Endothelial cell of umbilical vein (primary cell): Measurements from ENCODE around the gene ARFGEF3. TPM values are rescaled to one million over a fixed set of nuclear protein-coding genes. Genes with fewer than 3 reads are reported as not detected.

Experiments
- BruUV-seq: library from RNA; stranded (reverse); fragments of 400-500 nt; replicated peaks from 2 replicates; lab custom pipeline; 2021; lab: Mats Ljungman, UMichigan
- CTCF ChIA-PET: fragments of 300-600, 350-600 bp; sonication (Branson Sonifier 250); formaldehyde crosslinking; loops from one replicate; lab custom pipeline; 2021; ENCODE audit warnings: antibody characterized with exemption, inconsistent platforms; lab: Charles Lee
- POLR2A ChIA-PET: fragments of 300-600, 350-600 bp; sonication (Branson Sonifier 250); formaldehyde crosslinking; loops from one replicate; lab custom pipeline; 2021; ENCODE audit warnings: antibody characterized with exemption, inconsistent platforms; lab: Charles Lee
- DNase-seq: peaks from one replicate; pipeline ENCODE4 v3.0.0-alpha.2; 2011; ENCODE audit warnings: low read depth, low spot score
- FAIRE-seq: peaks from 2 replicates; lab custom pipeline; 2011; peaks lifted over from hg19 to GRCh38; lab: Jason Lieb, UNC
- H2AFZ ChIP-seq: 2 replicates; pipeline ENCODE4 v1.6.0; 2012; ENCODE audit warnings: low read depth, low read length, control low read depth, inconsistent platforms
- H3K27ac ChIP-seq: 2 replicates; pipeline ENCODE4 v1.5.1; 2011; ENCODE audit warnings: low read depth, mild to moderate bottlenecking, control low read depth, low read length, moderate library complexity; ENCODE audit not compliant: insufficient read depth
- H3K27me3 ChIP-seq, 2 experiments: 2 replicates each; pipeline versions ENCODE4 v1.6.0 to v1.6.1; 2011; ENCODE audit warnings: low read length in 2 of 2, mixed read lengths in 1 of 2; ENCODE audit not compliant: control insufficient read depth in 2 of 2, insufficient read depth in 2 of 2
- H3K36me3 ChIP-seq, 2 experiments: 2 replicates in 1 of 2; 3 replicates in 1 of 2; pipeline ENCODE4 v1.5.1; 2011; ENCODE audit warnings: low read length in 2 of 2, mild to moderate bottlenecking in 1 of 2, moderate library complexity in 1 of 2; ENCODE audit not compliant: control insufficient read depth in 2 of 2, insufficient read depth in 2 of 2; ENCODE audit errors: extremely low read depth in 1 of 2
- H3K4me1 ChIP-seq: 3 replicates; pipeline ENCODE4 v1.5.1; 2011; ENCODE audit warnings: mild to moderate bottlenecking, low read length; ENCODE audit not compliant: control insufficient read depth, insufficient read depth; ENCODE audit errors: extremely low read depth
- H3K4me2 ChIP-seq: 2 replicates; pipeline ENCODE4 v1.6.1; 2011; ENCODE audit warnings: low read length, control low read depth, mixed read lengths; ENCODE audit not compliant: insufficient read depth
- H3K4me3 ChIP-seq, 3 experiments: fragments of 200-600 bp in 1 of 3; sonication (generic), shearing (Covaris generic) in 1 of 3; replicated peaks in 1 of 3; 2 replicates each; pipeline ENCODE4 v1.5.1; 2011 to 2016; ENCODE audit warnings: control low read depth in 3 of 3, low read length in 3 of 3, mild to moderate bottlenecking in 2 of 3, inconsistent platforms in 1 of 3, low read depth in 1 of 3, moderate library complexity in 1 of 3; ENCODE audit not compliant: insufficient read depth in 1 of 3
- H3K79me2 ChIP-seq: 2 replicates; pipeline ENCODE4 v1.6.0; 2012; ENCODE audit warnings: low read length, inconsistent platforms; ENCODE audit not compliant: control insufficient read depth, insufficient read depth
- H3K9ac ChIP-seq: replicated peaks from 2 replicates; pipeline ENCODE3; 2011; ENCODE audit warnings: low read length, control low read depth; ENCODE audit not compliant: insufficient read depth; ENCODE audit errors: extremely low read depth
- H3K9me1 ChIP-seq: replicated peaks from 3 replicates; pipeline ENCODE4 v1.6.0; 2011; ENCODE audit warnings: mild to moderate bottlenecking, low read length; ENCODE audit not compliant: control insufficient read depth, insufficient read depth; ENCODE audit errors: extremely low read depth
- H3K9me3 ChIP-seq: replicated peaks from 2 replicates; pipeline ENCODE4 v1.5.1; 2012; ENCODE audit warnings: low read length, inconsistent platforms; ENCODE audit not compliant: control insufficient read depth, insufficient read depth
- H4K20me1 ChIP-seq: replicated peaks from 2 replicates; pipeline ENCODE3; 2011; ENCODE audit warnings: mild to moderate bottlenecking, low read length; ENCODE audit not compliant: control insufficient read depth, insufficient read depth; ENCODE audit errors: extremely low read depth
- CTCF ChIP-seq, 2 donors: IDR thresholded peaks; 1 replicate in 1 of 2; 2 replicates in 1 of 2; pipeline ENCODE4 v1.5.1; 2011; ENCODE audit warnings: low read length in 2 of 2, mild to moderate bottlenecking in 2 of 2, moderate library complexity in 2 of 2, control low read depth in 1 of 2, inconsistent platforms in 1 of 2, low read depth in 1 of 2; ENCODE audit not compliant: insufficient read depth in 1 of 2; ENCODE audit errors: extremely low read depth in 1 of 2
- EZH2 ChIP-seq: IDR thresholded peaks from 2 replicates; pipeline ENCODE4 v1.6.1; 2012; ENCODE audit warnings: borderline replicate concordance, low read depth, mild to moderate bottlenecking, moderate library complexity, low read length, inconsistent platforms; ENCODE audit not compliant: severe bottlenecking
- FOS ChIP-seq: IDR thresholded peaks from 2 replicates; pipeline ENCODE4 v1.6.1; 2011; ENCODE audit warnings: mild to moderate bottlenecking, low read length, moderate library complexity, borderline replicate concordance; ENCODE audit not compliant: insufficient read depth
- GATA2 ChIP-seq: IDR thresholded peaks from 2 replicates; pipeline ENCODE4 v1.7.0; 2011; ENCODE audit warnings: low read depth, mild to moderate bottlenecking, moderate library complexity, mixed read lengths, low read length; ENCODE audit not compliant: insufficient read length, insufficient read depth
- JUN ChIP-seq: IDR thresholded peaks from 2 replicates; pipeline ENCODE4 v1.6.1; 2011; ENCODE audit warnings: borderline replicate concordance, low read depth; ENCODE audit not compliant: insufficient read length, insufficient read depth
- MAX ChIP-seq: IDR thresholded peaks from 2 replicates; pipeline ENCODE4 v1.6.1; 2011; ENCODE audit not compliant: insufficient read depth, insufficient read length
- MYC ChIP-seq: IDR thresholded peaks from one replicate; pipeline ENCODE4 v1.6.1; 2011; ENCODE audit warnings: mild to moderate bottlenecking, low read depth, low read length
- POLR2A ChIP-seq: IDR thresholded peaks from 2 replicates; pipeline ENCODE4 v1.6.1; 2012; ENCODE audit warnings: low read depth, mild to moderate bottlenecking, control low read depth, low read length
- POLR2AphosphoS5 ChIP-seq: IDR thresholded peaks from 2 replicates; pipeline ENCODE4 v1.6.1; 2012; ENCODE audit warnings: low read depth, mild to moderate bottlenecking, control low read depth, low read length, moderate library complexity; ENCODE audit not compliant: insufficient read depth
- dilution Hi-C: fragments of 300-500 bp; cut with MboI; formaldehyde crosslinking; loops from one replicate; pipeline ENCODE4 v1.15.0; 2019; ENCODE audit warnings: low sequenced_read_pairs; ENCODE audit not compliant: extremely low pct_ligation_motif_present
- intact Hi-C: fragments of 100-400 bp; cut with micrococcal nuclease; formaldehyde crosslinking; loops from one replicate; pipeline ENCODE4 v1.10.0; 2022
- polyA plus RNA-seq, 4 experiments: library from polyadenylated mRNA; depleted of rRNA in 3 of 4; stranded (reverse) in 3 of 4; unstranded in 1 of 4; fragments of >200 nt; gene quantifications; 2 replicates each; pipeline versions ENCODE4 v1.2.1 to v1.2.3, GENCODE V29; 2011 to 2012; ENCODE audit warnings: missing spikeins in 1 of 4
- total RNA-seq: library from RNA; stranded (reverse); gene quantifications from 2 replicates; pipeline ENCODE4 v1.2.3, GENCODE V29; 2021

Gene ARFGEF3
- total and polyA plus RNA-seq, 2 donors (not counting 3 experiments of a cell fraction or from before 2014, with no cell fraction given) = 1.3 to 7.3 TPM

GRCh38 chr6:138145402-138145801 is 16.3 kb upstream of the ARFGEF3 start:
- BruUV-seq = no TSS peak
- H3K4me3 ChIP-seq = no peak overlapping the region
- DNase-seq (no peak), FAIRE-seq (no peak)
- intact Hi-C loops = no loop called here
- H3K9ac ChIP-seq = no peak overlapping the region
- no peaks in the 10 kb centered on the region for H3K79me2 ChIP-seq
- no peaks in the 10 kb centered on the region for H4K20me1 ChIP-seq
- POLR2A ChIA-PET = no interaction called here
- CTCF ChIA-PET = interaction anchor here (1.0 kb wide), 1 partner anchor 12 kb away, joined by 3 read pairs; no protein-coding TSS in a partner anchor
- H3K27me3 ChIP-seq = peaks cover 3 to 6% of the 10 kb centered on the region in 2 experiments
- no peak overlapping the region for H2AFZ ChIP-seq
- no peak overlapping the region for H3K4me2 ChIP-seq
- H3K9me3 ChIP-seq = no peaks in the 10 kb centered on the region
- no peak for TF ChIP-seq FOS
- no peak for TF ChIP-seq POLR2AphosphoS5
- no peak for TF ChIP-seq JUN
- no peak for TF ChIP-seq EZH2
- TF ChIP-seq POLR2A = no peak
- TF ChIP-seq CTCF (IDR thresholded peaks at IDR 0.05; ENCODE audit: extremely low read depth in 1 of 2, insufficient read depth in 1 of 2, low read depth in 1 of 2, low read length in 2 of 2) = no peak
- TF ChIP-seq GATA2 = no peak
- TF ChIP-seq MAX = no peak
- no peak for TF ChIP-seq MYC
- no peaks in the 10 kb centered on the region for H3K4me1 ChIP-seq
- H3K36me3 ChIP-seq = no peaks in the 10 kb centered on the region
- H3K27ac ChIP-seq = no peak overlapping the region
- no peaks in the 10 kb centered on the region for H3K9me1 ChIP-seq
- dilution Hi-C loops = no loop called here
